GM19467 (cell line): Measurements from ENCODE around the gene STRIT1.
"Not testable (repeated sequence)": the region's sequence is repeated elsewhere in the genome, so short reads cannot be mapped to it uniquely, and the experiment has no call there.

ENCODE experiments used
- ATAC-seq: cut with Tn5 transposase; IDR thresholded peaks from one replicate; pipeline ENCODE4 v1.9.1; 2021; ENCODE audit warnings: mild to moderate bottlenecking, moderate library complexity; ENCODE audit not compliant: unreplicated experiment

STRIT1 gene

DNA sequence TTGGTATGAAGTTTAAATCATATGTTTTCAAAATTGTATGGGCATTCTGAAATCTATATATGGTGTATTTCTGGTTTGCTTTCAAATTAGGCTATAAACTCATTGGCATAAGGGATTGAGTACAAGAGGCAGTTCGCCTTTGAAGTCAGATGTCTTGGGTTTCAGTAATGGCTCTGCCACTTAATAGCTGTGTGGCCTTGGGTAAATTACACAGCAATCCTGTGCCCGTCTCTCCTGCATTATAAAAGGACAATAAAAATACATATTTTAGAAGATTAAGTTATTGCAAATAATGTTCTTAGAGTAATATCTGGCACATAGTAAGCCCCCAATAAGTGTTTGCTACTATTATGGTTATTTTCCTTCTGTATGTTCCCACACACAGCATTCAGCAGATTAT is 20.4 kb upstream of the STRIT1 start:
- no peak for ATAC-seq

- ATAC-seq, result no peak
Measured at GRCh38 chr3:155313300-155313699, 19.8 kb upstream of the STRIT1 start.

- ATAC-seq, result no peak
Measured at GRCh38 chr3:155312781-155313180, 19.3 kb upstream of the STRIT1 start.

DNA sequence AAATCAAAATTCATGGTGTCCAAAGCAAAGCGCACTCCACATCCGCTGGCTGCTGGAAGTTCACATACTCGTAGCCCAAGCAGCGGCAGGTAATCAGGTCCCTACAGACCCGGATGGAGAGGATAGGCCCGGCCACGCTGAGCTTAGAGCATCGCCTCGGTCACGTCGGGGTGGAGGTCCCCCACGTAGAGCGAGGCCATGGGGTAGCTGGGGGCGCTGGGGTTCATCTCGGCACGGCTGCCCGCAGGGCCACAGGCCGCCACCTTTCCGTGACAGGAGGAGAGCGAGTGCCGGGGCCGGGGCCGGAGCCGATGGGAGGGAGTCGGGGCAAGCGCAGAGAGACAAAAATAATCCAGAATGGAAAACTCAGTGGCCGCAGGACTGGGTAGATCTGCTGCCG is 16.1 kb upstream of the STRIT1 start:
- no peak for ATAC-seq

DNA sequence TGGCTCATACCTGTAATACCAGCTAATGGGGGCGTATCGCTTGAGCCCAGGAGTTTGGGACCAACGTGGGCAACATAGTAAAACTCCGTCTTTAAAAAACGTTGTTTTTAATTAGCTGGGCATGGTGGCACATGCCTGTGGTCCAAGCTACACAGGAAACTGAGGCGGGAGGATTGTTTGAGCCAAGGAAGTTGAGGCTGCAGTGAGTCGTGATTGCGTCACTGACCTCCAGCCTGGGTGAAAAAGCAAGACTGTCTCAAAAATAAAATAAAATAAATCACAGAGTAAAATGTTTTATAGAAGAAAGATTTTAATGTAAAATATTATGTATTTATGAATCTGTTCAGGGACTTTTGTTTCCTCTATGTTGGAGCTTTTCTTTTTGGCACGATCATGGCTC is 15.3 kb upstream of the STRIT1 start:
- no peak for ATAC-seq

GRCh38 chr3:155307183-155307582 is 13.7 kb upstream of the STRIT1 start:
- no peak for ATAC-seq

DNA sequence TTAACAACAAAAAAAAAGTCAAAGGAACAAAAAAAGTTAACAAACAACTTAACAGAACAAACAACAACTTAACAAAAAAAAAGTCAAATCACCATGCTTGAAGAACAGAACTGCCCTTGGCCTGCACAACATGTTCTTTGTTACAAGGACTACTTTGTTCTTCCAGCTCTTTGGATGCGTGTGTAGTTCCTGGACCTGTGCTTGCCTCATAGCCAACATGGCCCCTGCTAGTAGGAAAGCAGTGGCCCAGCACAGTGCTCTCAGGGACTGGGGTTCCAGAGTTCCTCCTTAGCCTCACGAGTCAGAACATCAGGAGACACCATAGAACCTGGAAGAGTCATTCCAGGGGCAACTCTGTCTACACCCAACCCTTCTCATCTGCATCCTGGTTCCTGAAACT is 10.9 kb upstream of the STRIT1 start:
- no peak for ATAC-seq

- ATAC-seq, result no peak
Measured at GRCh38 chr3:155303540-155304097, 10.1 kb upstream of the STRIT1 start.

DNA sequence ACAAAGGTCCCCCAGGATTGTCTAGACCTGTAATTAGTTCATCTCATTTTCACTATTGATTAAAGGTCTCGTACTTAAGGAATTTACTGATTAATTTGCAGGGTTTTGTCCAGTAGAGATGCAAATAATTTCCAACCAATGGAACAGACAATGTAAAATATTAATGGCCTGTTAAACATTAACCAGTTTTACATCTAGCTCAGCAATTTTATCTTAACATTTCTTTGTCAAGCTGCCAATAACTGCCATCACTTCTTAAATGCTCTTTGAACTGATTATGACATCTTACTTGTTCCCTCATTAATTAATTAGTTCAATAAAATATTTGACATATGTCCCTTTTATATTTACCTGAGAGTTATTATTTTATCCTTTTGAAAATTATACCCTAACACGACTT is 9.4 kb upstream of the STRIT1 start:
- no peak for ATAC-seq

- ATAC-seq, result no peak
Measured at GRCh38 chr3:155302481-155302880, 9.0 kb upstream of the STRIT1 start.

GRCh38 chr3:155297100-155297499 is 3.6 kb upstream of the STRIT1 start:
- no peak for ATAC-seq

- ATAC-seq, result no peak
Measured at GRCh38 chr3:155296413-155296812, 2.9 kb upstream of the STRIT1 start.

DNA sequence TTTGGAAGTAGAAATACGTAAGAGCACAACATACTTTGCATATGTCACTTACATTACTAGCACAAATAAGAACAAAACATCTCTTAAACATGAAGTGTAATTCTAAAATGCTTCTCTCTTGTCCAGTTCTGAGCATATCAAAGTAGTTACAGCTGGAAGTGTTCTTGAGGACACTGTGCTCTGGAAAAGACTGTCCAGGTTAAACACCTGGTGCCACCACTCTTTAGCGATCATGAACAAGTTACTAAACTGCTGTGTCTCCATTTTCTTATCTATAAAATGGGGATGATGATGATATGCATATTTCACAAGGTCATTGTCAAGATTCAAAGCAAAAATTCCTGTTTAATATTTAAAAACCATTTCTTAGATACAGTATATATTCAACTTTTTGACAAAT is 790 bp downstream of the STRIT1 start:
- ATAC-seq, result no peak

GRCh38 chr3:155292133-155292532 is 1.4 kb downstream of the STRIT1 start:
- no peak for ATAC-seq

DNA sequence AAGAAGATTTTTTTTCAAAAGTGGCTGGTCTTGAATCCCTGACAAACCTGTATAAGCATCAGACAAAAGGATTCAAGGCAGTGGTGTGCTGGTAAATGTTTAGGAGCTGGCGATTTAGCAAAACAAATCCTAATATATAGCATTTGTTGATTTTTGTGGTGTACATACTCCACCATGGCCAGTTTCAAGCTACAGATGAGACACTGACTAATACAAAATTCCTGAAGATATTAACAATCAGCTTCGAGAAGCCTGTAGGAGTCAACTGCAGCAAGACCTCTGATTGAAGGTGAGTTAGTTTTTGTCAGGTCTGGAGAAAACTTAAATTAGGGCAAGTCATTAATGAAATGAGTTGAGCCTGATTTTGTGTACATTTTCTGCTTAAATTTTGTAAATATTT is 6.7 kb downstream of the STRIT1 start:
- no peak for ATAC-seq

- no peak for ATAC-seq
Measured at GRCh38 chr3:155285936-155286335, 7.5 kb downstream of the STRIT1 start.

- ATAC-seq, result no peak
Measured at GRCh38 chr3:155283092-155284056, 10.1 kb downstream of the STRIT1 start.

DNA sequence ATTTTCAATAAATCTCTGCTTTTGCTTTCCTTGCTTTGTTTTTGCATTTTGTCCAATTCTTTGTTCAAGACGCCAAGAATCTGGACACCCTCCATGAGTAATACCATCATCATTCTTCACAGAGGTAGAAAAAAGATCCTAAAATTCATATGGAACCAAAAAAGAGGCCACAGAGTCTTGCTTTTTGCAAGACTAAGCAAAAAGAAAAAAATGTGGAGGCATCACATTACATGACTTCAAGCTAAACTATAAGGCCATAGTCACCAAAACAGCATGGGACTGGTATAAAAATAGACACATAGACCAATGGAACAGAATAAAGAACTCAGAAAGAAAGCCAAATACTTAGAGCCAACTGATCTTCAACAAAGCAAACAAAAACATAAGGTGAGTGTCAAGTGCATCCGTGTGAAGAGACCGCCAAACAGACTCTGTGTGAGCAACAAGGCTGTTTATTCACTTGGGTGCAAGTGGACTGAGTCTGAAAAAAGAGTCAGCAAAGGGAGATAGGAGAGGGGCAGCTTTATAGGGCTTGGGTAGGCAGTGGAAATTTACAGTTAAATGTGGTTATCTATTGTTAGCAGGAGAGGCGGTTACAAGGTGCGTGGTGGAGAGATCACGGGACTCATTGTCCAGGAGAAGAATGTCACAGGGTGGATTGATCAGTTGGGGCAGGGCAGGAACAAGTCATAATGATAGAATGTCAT is 10.9 kb downstream of the STRIT1 start:
- no peak for ATAC-seq

DNA sequence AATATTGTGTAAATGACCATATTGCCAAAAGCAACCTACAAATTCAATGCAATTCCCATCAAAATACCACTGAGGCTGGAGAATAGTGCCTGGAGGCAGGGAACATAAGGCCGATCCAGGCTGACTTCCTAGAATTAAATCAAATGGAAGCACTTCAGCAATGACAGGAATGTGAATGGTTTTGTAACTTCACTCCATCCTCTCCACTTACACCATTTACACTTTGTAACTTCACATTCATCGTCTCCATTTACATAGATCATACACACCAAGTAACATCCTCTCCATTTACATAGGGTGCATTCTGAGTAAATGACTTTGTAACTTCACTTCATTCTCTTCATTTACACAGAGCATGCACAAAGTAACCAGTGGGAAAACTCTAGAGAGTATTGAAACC is 11.6 kb downstream of the STRIT1 start:
- no peak for ATAC-seq

GRCh38 chr3:155276089-155276488 is 17.4 kb downstream of the STRIT1 start:
- ATAC-seq, result not testable (repeated sequence)

- ATAC-seq, result not testable (repeated sequence)
Measured at GRCh38 chr3:155275159-155275754, 18.2 kb downstream of the STRIT1 start.
